Measurements from ENCODE around the gene FABP7. TPM values are rescaled to one million over a fixed set of nuclear protein-coding genes. Genes with fewer than 3 reads are reported as not detected.
A peak's percentile ranks its signal among the peaks of the same experiment; 100 is the strongest.

Gene FABP7
- total RNA-seq, 1 experiment from 2014 or later, result not detected

GRCh38 chr6:122790423-122791309 lies 11.2 kb downstream of the FABP7 start:
- Histone ChIP-seq H3K36me3 (ENCODE audit: low read depth, low read length) (no peaks in the 10 kb centered on the region), H3K27ac (ENCODE audit: low read length) (peak overlapping the region; percentile 80), H3K4me1 (ENCODE audit: insufficient read depth, low read length) (peaks cover 27% of the 10 kb centered on the region), H3K9me2 (replicated peaks; ENCODE audit: low read length) (no peaks in the 10 kb centered on the region), H3F3A (ENCODE audit: low read length, unreplicated experiment) (no peaks in the 10 kb centered on the region), H3K27me3 (ENCODE audit: low read length) (no peaks in the 10 kb centered on the region), H4K20me1 (ENCODE audit: low read length) (no peaks in the 10 kb centered on the region), H3K4me2 (ENCODE audit: low read length) (peak overlapping the region; percentile 97), H3K9me3 (ENCODE audit: low read length) (no peaks in the 10 kb centered on the region), H2AFZ (ENCODE audit: low read length) (peak overlapping the region; percentile 96), H3K4me3 (ENCODE audit: low read length) (peak overlapping the region; percentile 88), H3K9ac (ENCODE audit: low read length) (peak overlapping the region; percentile 79), H3K79me2 (ENCODE audit: low read length) (peaks cover 28% of the 10 kb centered on the region)
- no peak for ATAC-seq
- ChIA-PET POLR2A (ENCODE audit: unreplicated experiment) (no interaction called here), CTCF (no interaction called here)
- intact Hi-C loops (cut with micrococcal nuclease), result no loop called here
- DNase-seq, result peak; percentile 19
- no peak for TF ChIP-seq EZH2phosphoT487 (IDR thresholded peaks at IDR 0.05; ENCODE audit: borderline replicate concordance, low read length)
- BruUV-seq (replicated peaks), result TSS peak; percentile 42

GRCh38 chr6:122791310-122791679 lies 11.8 kb downstream of the FABP7 start:
- Histone ChIP-seq H3K4me2 (ENCODE audit: low read length) (peak overlapping the region; percentile 97; the same call in 1 of the 2 replicates), H3K9me2 (replicated peaks; ENCODE audit: low read length) (no peaks in the 10 kb centered on the region), H3K9ac (ENCODE audit: low read length) (no peak overlapping the region), H3K79me2 (ENCODE audit: low read length) (peaks cover 31% of the 10 kb centered on the region), H2AFZ (ENCODE audit: low read length) (peak overlapping the region; percentile 96), H3K4me1 (ENCODE audit: insufficient read depth, low read length) (peaks cover 27% of the 10 kb centered on the region), H3F3A (ENCODE audit: low read length, unreplicated experiment) (no peaks in the 10 kb centered on the region), H3K4me3 (ENCODE audit: low read length) (peak overlapping the region; percentile 88; the same call in 1 of the 2 replicates), H3K36me3 (ENCODE audit: low read depth, low read length) (no peaks in the 10 kb centered on the region), H3K27ac (ENCODE audit: low read length) (no peak overlapping the region), H3K27me3 (ENCODE audit: low read length) (no peaks in the 10 kb centered on the region), H3K9me3 (ENCODE audit: low read length) (no peaks in the 10 kb centered on the region), H4K20me1 (ENCODE audit: low read length) (no peaks in the 10 kb centered on the region)
- TF ChIP-seq EZH2phosphoT487 (IDR thresholded peaks at IDR 0.05; ENCODE audit: borderline replicate concordance, low read length), result no peak
- no peak for TF ChIP-seq CTCF (conservative IDR thresholded peaks at IDR 0.05; ENCODE audit: low read depth, low read length)
- TF ChIP-seq EZH2 (IDR thresholded peaks at IDR 0.05; ENCODE audit: low read length, unreplicated experiment), result no peak
- ChIA-PET CTCF (no interaction called here), POLR2A (ENCODE audit: unreplicated experiment) (no interaction called here)
- intact Hi-C loops (cut with micrococcal nuclease), result no loop called here
- BruUV-seq (replicated peaks), result no TSS peak
- DNase-seq, result no peak
- no peak for ATAC-seq

- H3K4me3 ChIP-seq (ENCODE audit: low read length), result no peak overlapping the region
- no peaks in the 10 kb centered on the region for H3K9me3 ChIP-seq (ENCODE audit: low read length)
- DNase-seq (no peak), ATAC-seq (no peak)
- H3K36me3 ChIP-seq (ENCODE audit: low read depth, low read length), result no peaks in the 10 kb centered on the region
- ChIA-PET POLR2A (ENCODE audit: unreplicated experiment) (no interaction called here), CTCF (no interaction called here)
- H4K20me1 ChIP-seq (ENCODE audit: low read length), result no peaks in the 10 kb centered on the region
- no peak overlapping the region for H2AFZ ChIP-seq (ENCODE audit: low read length)
- peaks cover 36% of the 10 kb centered on the region for H3K4me1 ChIP-seq (ENCODE audit: insufficient read depth, low read length)
- H3K9ac ChIP-seq (ENCODE audit: low read length), result no peak overlapping the region
- H3K27me3 ChIP-seq (ENCODE audit: low read length), result no peaks in the 10 kb centered on the region
- no peaks in the 10 kb centered on the region for H3F3A ChIP-seq (ENCODE audit: low read length, unreplicated experiment)
- no peak for TF ChIP-seq EZH2phosphoT487 (IDR thresholded peaks at IDR 0.05; ENCODE audit: borderline replicate concordance, low read length)
- TF ChIP-seq EZH2 (IDR thresholded peaks at IDR 0.05; ENCODE audit: low read length, unreplicated experiment), result no peak
- no peak for TF ChIP-seq CTCF (conservative IDR thresholded peaks at IDR 0.05; ENCODE audit: low read depth, low read length)
- H3K79me2 ChIP-seq (ENCODE audit: low read length), result peaks cover 31% of the 10 kb centered on the region
- BruUV-seq (replicated peaks), result no TSS peak
- intact Hi-C loops (cut with micrococcal nuclease), result no loop called here
- no peak overlapping the region for H3K4me2 ChIP-seq (ENCODE audit: low read length)
- no peaks in the 10 kb centered on the region for H3K9me2 ChIP-seq (replicated peaks; ENCODE audit: low read length)
- H3K27ac ChIP-seq (ENCODE audit: low read length), result no peak overlapping the region
Observed at GRCh38 chr6:122792766-122793165, 13.2 kb downstream of the FABP7 start.
